ENCODE data around the gene PSD.
"Not testable (repeated sequence)": the region's sequence is repeated elsewhere in the genome, so short reads cannot be mapped to it uniquely, and the experiment has no call there.

Gene PSD

GRCh38 chr10:102418622-102419268, at the start of gene PSD:
Gene PSD, minus strand, starts transcription at chr10:102418785. Its CDS starts 1,747 bp downstream, at chr10:102417038.
- DNase-seq (ENCODE audit: low read depth in 2 of 2): no peak

DNA sequence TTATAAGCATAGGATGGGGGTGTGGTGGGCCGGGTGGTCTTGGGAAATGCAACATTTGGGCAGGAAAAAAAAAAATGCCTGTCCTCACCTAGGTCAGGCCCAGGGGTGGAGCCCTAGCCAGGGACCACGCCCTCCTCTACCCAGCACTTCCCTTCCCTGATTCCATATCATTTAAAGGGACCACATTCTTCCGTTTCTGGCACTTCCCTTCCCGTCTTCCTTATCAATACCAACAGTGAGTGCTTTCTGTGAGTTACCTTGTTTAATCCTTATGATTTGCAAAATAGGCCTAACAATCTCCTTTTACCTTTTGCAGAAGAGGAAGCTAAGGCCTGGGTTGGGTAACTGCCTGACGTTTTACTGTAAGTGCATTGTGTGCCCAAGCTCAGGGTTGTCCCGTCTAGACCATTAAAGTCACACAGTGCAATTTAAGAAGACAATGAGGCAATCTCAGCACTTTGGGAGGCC, 49.4 kb upstream of the PSD start:
- DNase-seq (ENCODE audit: low read depth in 2 of 2): no peak

DNA sequence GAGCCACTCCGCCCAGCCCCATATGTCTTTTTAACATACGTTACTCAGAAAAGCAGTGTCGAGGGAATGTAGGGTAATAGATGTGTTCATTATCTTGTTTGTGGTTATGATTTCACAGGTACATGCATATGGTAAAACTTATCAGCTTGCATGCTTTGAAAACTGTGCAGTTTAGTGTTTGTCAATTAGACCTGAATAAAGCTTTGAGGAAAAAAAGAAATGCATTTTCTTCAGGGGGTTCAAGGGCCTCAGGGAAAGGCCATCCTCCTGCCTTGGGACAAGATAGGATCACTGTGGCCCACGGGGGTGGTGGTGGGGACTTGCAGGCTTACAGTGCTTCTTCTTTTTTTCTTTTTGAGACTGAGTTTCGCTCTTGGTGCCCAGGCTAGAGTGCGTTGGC, 48.7 kb upstream of the PSD start:
- DNase-seq (ENCODE audit: low read depth in 2 of 2): no peak

GRCh38 chr10:102465466-102465865, 46.9 kb upstream of the PSD start:
- no peak for DNase-seq (ENCODE audit: low read depth in 2 of 2)

GRCh38 chr10:102463983-102464382, 45.4 kb upstream of the PSD start:
- DNase-seq (ENCODE audit: low read depth in 2 of 2): no peak

DNA sequence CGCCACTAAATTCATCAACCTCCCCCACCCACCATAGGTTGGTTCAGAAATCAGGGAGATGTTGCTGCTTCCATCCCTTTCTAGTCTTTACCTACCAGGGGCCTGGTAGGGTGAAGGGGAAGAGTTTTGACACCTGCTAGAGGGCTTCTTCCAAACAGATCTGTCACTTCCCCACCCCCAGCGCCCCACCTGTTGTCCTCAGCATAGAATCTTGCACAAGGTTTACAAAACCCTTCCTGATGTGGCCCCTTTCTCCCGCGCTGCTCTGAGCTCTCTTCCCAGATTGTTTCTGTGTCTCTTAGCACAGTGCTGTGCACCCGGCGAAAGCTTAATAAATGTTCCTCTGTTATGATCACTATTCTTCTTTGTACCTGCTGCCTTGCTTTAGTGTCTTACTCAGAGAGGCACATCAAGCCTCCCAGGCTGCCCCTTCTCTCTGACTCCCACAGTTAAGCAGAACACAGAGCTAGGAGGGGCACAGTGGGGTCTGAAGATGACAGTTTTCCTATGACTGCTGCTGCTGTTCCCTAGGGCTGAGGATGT, 44.0 kb upstream of the PSD start:
- no peak for DNase-seq (ENCODE audit: low read depth in 2 of 2)

DNA sequence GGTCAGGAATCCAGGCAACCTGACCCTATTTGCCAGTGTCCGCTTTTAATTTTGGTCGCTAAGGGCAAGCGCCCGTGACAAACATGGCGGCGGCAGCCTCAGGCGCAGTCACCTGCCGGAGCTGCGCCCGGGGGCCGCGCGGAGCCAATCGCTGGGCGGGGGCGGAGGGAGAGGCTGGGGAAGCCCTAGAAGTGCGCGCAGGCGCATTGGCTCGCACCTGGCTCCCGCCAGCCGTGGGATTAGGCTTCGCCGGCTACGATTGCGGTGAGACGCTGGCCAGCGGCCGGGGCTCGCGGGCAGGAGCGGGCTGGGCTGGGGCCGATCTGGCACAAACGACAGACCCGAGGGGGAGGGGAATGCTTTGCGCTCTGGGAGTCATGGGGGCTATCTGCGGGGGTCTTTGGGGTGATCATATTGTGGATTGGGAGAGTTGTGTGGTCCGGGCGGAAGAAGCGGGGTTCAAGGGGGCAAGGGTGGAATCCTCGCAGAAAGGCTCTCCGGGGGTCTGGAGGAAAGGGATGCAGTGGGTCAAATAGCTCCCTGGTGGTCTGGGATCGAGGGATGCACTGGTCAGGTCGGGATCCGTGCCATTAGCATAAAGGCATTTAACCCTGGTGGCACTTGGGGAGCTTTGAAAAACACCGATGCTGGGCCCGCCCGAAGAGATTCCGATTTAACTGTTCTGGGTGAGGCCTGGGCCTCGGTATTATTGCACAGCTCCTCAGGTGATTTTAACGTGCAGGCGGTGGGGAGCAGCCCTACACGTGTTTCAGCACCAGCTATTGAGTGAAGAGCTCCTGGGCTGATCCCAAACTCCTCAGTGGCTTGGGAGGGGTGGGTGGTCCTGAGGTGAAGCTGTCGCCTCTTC, 42.8 kb upstream of the PSD start:
- DNase-seq (ENCODE audit: low read depth in 2 of 2): peak; percentile 31 to 33

DNA sequence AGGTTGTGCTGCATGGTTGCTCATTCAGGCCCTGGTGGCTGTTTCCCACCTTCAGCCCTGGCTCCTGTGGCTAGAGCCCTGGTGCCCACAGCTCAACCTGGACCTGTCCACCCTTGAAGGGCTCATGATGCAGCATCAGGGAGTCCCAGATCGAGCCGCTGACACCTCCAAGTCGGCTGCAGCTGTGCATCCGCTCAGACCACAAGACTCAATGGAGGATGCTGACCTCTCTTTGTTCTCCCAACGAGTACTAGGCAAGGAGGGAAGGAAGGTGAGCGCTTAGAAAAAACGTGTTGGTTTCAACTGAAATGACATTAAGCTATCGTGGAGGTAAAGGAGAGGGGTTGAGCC, 42.2 kb upstream of the PSD start:
- no peak for DNase-seq (ENCODE audit: low read depth in 2 of 2)

- no peak for DNase-seq (ENCODE audit: low read depth in 2 of 2)
These were observed 40.1 kb upstream of the PSD start for GRCh38 chr10:102458656-102459055.

GRCh38 chr10:102457591-102458150, 39.1 kb upstream of the PSD start:
- no peak for DNase-seq (ENCODE audit: low read depth in 2 of 2)

GRCh38 chr10:102455893-102456471, 37.4 kb upstream of the PSD start:
- DNase-seq (ENCODE audit: low read depth in 2 of 2): peak; percentile 57 to 61

- DNase-seq (ENCODE audit: low read depth in 2 of 2): not testable (repeated sequence)
These were observed 36.3 kb upstream of the PSD start for GRCh38 chr10:102454662-102455487.

DNA sequence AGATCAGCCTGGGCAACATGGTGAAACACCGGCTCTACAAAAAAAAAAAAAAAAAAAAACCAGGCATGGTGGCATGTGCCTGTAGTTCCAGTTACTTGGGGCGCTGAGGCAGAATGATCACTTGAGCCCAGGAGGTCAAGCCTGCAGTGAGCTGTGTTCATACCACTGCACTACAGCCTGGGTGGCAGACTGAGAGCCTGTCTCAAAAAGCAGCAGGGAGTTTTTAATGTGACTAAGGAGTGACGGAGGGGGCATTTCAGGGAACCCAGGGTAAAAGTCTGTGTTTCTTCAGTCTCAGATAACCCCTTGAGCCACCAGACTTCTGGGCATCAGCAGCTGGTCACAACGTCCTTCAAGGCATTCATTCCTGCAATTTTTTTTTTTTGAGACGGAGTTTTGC, 34.9 kb upstream of the PSD start:
- DNase-seq (ENCODE audit: low read depth in 2 of 2): no peak

DNA sequence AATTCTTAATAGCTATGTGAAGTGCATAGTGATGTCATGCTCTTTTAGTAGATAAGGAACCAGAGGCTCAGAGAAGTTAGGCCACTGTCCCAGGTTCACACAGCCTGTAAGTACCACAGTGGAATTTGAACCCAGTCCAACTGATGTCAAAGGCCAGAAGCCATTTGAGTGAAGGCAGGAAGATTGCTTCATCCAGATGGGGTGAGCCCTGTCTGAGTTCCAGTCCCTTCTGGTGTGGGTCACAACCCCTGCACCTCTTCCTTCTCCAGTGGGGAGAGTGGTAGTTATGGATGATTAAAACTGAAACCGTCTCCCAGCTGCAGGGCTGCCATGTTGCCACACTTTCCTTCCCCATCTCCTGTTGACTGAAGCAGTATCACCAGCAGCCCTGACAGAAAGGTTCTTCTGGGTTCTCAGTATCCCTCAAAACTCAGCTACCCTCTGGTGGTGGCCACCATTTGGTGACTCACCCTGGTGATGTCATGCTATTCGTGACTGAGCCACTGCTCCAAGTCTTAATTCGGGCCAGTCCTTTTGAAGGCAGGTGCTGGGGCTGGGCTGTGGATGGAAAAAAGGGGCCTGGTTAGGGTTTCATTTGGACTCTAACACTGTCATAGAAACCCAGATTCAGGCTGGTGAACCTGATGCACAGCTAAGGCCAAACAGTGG, 34.2 kb upstream of the PSD start:
- DNase-seq (ENCODE audit: low read depth in 2 of 2): no peak

DNA sequence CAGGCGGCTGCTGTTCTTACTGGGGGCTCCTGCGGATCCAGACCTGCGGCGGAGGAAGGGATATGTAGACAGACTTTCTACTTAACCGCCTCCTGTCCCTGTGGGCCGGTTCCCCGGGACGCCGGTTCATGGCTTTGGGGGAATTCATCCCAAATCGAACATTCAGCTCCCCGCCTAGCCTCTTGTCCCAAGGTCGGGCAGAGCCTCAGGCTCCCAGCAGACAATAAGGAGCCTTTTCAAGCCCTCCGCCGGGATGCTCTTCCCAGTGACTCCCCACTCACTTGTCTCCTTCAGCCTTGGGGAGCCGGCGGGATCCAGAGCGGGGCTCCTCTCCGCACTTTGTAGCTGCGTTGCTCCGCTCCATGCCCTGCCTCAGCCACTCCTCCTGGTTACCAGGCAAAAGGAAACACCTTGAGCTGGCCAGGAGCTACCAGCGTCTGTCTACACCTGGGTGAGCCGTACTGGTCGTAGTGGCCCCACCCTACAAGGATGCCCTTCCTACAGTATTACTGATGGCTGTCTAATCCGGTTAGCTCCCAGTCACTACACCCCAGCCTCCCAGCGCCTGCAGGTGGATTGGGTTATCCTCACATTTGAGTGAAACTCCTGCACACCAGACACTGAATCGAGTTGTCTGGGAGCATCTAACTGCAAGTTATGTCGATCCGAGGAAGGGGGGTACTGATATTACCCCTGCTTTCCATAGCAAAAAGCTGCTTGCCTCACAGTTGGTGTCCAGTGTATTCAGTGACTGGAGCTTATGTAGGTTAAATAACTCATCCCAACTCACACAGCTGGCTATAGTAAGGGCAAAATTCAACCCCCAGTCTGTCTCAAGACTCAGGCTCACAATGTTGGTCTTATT, 32.8 kb upstream of the PSD start, which contains the start of gene C10orf95:
C10orf95 (minus strand) TSS at position 439 of the 865 bp plus-strand sequence. CDS start 450 bp downstream, outside the sequence.
- DNase-seq (ENCODE audit: low read depth in 2 of 2): no peak

DNA sequence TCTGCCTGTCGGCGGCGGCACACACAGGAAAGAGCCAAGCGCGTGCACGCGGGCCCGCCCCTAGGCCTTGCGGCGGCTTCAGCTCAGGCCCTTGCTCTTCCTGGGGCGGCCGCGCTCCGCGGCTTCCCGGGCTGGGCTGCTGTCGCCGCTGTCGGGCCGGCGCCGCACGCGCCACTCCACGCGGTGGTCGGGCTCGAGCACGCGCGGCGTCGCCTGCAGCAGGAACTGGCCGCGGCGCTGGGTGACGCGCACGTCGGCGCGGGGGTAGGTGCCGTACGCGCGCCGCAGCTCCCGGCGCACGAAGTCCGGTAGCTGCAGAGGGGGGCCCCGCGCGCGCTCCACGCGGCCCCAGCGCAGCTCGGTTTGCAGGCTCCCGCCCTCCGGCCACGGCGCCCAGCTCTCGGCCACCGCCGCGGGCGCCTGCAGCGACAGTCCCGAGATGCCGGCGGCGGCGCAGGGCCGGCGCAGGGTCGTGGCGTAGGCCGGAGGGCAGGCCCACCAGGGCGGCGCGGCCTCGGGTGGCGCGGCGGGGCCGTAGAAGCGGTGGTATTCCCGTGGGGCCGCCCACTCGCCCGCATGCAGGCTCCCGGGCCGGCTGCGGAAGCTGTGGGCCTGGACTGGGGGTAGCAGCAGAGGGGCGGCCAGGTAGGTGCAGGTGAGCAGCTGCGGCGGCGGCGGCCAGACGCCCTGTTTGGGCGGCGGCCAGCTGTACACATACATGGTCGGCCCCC, 32.0 kb upstream of the PSD start:
- DNase-seq (ENCODE audit: low read depth in 2 of 2): peak in 1 of 2 experiments; percentile 33

DNA sequence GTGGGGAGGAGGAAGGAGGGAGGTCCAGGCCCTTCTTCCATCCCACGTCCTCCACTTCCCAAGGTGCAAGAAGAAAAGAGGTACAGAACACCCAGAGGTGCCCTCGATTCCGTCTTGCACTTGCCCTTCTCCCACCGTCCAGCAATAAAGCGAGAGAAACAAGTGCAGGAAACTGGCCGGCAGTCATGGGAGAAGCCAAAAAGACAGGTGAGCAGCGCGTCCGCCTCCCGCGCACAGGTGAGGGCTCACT, 31.5 kb upstream of the PSD start:
- no peak for DNase-seq (ENCODE audit: low read depth in 2 of 2)

DNA sequence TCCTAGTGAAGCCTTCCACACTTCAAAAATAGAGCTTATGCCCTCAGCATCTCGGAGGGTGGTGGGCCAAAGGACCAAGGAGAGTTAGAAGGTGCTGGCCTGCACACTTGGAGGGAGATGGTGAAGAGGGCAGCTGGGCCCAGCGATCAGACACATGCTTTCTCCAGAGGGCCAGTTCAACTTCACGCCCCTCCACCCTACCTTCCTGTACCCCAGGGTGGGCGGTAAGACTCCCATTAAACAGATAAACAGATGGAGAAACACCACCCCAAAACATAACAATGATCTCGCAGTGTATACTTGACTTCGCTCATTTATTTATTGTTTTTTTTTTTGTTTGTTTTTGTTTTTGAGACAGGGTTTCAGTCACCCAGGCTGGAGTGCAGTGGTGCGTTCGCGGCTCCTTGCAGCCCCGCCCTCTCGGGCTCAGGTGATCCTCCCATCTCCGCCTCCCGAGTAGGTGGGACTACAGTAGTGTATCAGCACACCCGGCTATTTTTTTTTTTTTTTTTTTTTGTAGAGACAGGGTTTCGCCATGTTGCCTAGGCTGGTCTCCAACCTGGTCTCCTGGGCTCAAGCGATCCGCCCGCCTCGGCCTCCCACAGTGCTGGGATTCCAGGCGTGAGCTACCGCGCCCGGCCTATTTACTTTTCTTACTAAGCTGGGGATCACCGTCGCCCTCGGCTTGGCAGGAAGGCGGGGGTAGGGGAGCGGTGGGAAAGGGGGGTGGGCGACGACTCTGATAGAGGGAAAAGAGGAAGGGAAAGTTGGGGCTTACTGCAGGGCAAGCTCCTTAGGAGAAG, 30.9 kb upstream of the PSD start:
- DNase-seq (ENCODE audit: low read depth in 2 of 2): no peak
